HEK293 (cell line): ENCODE results near the gene ZKSCAN4.
A peak's percentile ranks its signal among the peaks of the same experiment; 100 is the strongest.

Source experiments
- BCL6B ChIP-seq: fragments of 450-650 bp; formaldehyde crosslinking; IDR thresholded peaks from 2 replicates; pipeline ENCODE4 v1.5.1; 2017; ENCODE audit warnings: missing biosample characterization, missing genetic modification characterization
- KLF17 ChIP-seq: fragments of 450-650 bp; formaldehyde crosslinking; IDR thresholded peaks from 2 replicates; pipeline ENCODE4 v1.5.1; 2016; ENCODE audit warnings: missing biosample characterization, missing genetic modification characterization
- KLF8 ChIP-seq: fragments of 450-650 bp; formaldehyde crosslinking; IDR thresholded peaks from 2 replicates; pipeline ENCODE4 v1.5.1; 2016; ENCODE audit warnings: missing biosample characterization, missing genetic modification characterization
- MZF1 ChIP-seq: fragments of 450-650 bp; formaldehyde crosslinking; IDR thresholded peaks from 2 replicates; pipeline ENCODE4 v1.5.1; 2017; ENCODE audit warnings: missing biosample characterization, missing genetic modification characterization, borderline replicate concordance
- OVOL3 ChIP-seq: fragments of 450-650 bp; formaldehyde crosslinking; IDR thresholded peaks from 2 replicates; pipeline ENCODE4 v1.5.1; 2016; ENCODE audit warnings: missing biosample characterization, missing genetic modification characterization
- PRDM2 ChIP-seq: fragments of 450-650 bp; formaldehyde crosslinking; IDR thresholded peaks from 2 replicates; pipeline ENCODE4 v1.5.1; 2016; ENCODE audit warnings: missing biosample characterization, missing genetic modification characterization, borderline replicate concordance
- ZBTB10 ChIP-seq: fragments of 450-650 bp; formaldehyde crosslinking; IDR thresholded peaks from 2 replicates; pipeline ENCODE4 v1.5.1; 2016; ENCODE audit warnings: missing biosample characterization, missing genetic modification characterization
- ZBTB26 ChIP-seq: fragments of 450-650 bp; formaldehyde crosslinking; optimal IDR thresholded peaks from 2 replicates; pipeline ENCODE3; 2016; ENCODE audit warnings: missing biosample characterization, mild to moderate bottlenecking, missing genetic modification characterization
- ZBTB48 ChIP-seq: fragments of 450-650 bp; formaldehyde crosslinking; IDR thresholded peaks from 2 replicates; pipeline ENCODE4 v1.5.1; 2016; ENCODE audit warnings: missing biosample characterization, missing genetic modification characterization
- ZBTB7A ChIP-seq: fragments of 450-650 bp; formaldehyde crosslinking; IDR thresholded peaks from 2 replicates; pipeline ENCODE4 v1.5.1; 2016; ENCODE audit warnings: low read depth, missing biosample characterization, missing genetic modification characterization
- ZBTB8A ChIP-seq: fragments of 450-650 bp; formaldehyde crosslinking; IDR thresholded peaks from 2 replicates; pipeline ENCODE4 v1.5.1; 2016; ENCODE audit warnings: missing biosample characterization, missing genetic modification characterization
- ZFP37 ChIP-seq: fragments of 450-650 bp; formaldehyde crosslinking; IDR thresholded peaks from 2 replicates; pipeline ENCODE4 v1.5.1; 2016; ENCODE audit warnings: missing biosample characterization, missing genetic modification characterization
- ZNF16 ChIP-seq: fragments of 450-650 bp; formaldehyde crosslinking; IDR thresholded peaks from 2 replicates; pipeline ENCODE4 v1.5.1; 2016; ENCODE audit warnings: low read depth, missing biosample characterization, missing genetic modification characterization
- ZNF169 ChIP-seq: fragments of 450-650 bp; formaldehyde crosslinking; IDR thresholded peaks from 2 replicates; pipeline ENCODE4 v1.5.1; 2016; ENCODE audit warnings: missing biosample characterization, missing genetic modification characterization
- ZNF223 ChIP-seq: fragments of 450-650 bp; formaldehyde crosslinking; IDR thresholded peaks from 2 replicates; pipeline ENCODE4 v1.5.1; 2016; ENCODE audit warnings: missing biosample characterization, missing genetic modification characterization
- ZNF311 ChIP-seq: fragments of 450-650 bp; formaldehyde crosslinking; IDR thresholded peaks from 2 replicates; pipeline ENCODE4 v1.5.1; 2017; ENCODE audit warnings: missing biosample characterization, missing genetic modification characterization, borderline replicate concordance
- ZNF335 ChIP-seq: fragments of 450-650 bp; formaldehyde crosslinking; conservative IDR thresholded peaks from 2 replicates; pipeline ENCODE4 v1.5.1; 2016; ENCODE audit warnings: missing biosample characterization, missing genetic modification characterization
- ZNF341 ChIP-seq: fragments of 450-650 bp; formaldehyde crosslinking; IDR thresholded peaks from 2 replicates; pipeline ENCODE4; 2016; ENCODE audit warnings: low read depth, missing biosample characterization, missing genetic modification characterization
- ZNF423 ChIP-seq: fragments of 450-650 bp; formaldehyde crosslinking; IDR thresholded peaks from 2 replicates; pipeline ENCODE4 v1.5.1; 2016; ENCODE audit warnings: missing biosample characterization, missing genetic modification characterization
- ZNF544 ChIP-seq: fragments of 450-650 bp; formaldehyde crosslinking; IDR thresholded peaks from 2 replicates; pipeline ENCODE4 v1.5.0; 2017; ENCODE audit warnings: missing biosample characterization, missing genetic modification characterization
- ZNF600 ChIP-seq: fragments of 450-650 bp; formaldehyde crosslinking; IDR thresholded peaks from 2 replicates; pipeline ENCODE4 v1.5.1; 2016; ENCODE audit warnings: missing biosample characterization, missing genetic modification characterization
- ZNF645 ChIP-seq: fragments of 450-650 bp; formaldehyde crosslinking; IDR thresholded peaks from 2 replicates; pipeline ENCODE4; 2016; ENCODE audit warnings: missing biosample characterization, missing genetic modification characterization
- ZNF701 ChIP-seq: fragments of 450-650 bp; formaldehyde crosslinking; IDR thresholded peaks from 2 replicates; pipeline ENCODE4 v1.5.1; 2016; ENCODE audit warnings: missing biosample characterization, missing genetic modification characterization
- ZNF768 ChIP-seq: fragments of 450-650 bp; formaldehyde crosslinking; IDR thresholded peaks from 2 replicates; pipeline ENCODE4 v1.5.1; 2018; ENCODE audit warnings: missing biosample characterization, mild to moderate bottlenecking, missing genetic modification characterization

The ZKSCAN4 gene

GRCh38 chr6:28281288-28282064 lies 29.4 kb upstream of the ZKSCAN4 start, which contains the start of gene PGBD1 (continued):
- TF ChIP-seq PRDM2 (tag by site-specific recombination): no peak
- TF ChIP-seq ZNF701 (tag by site-specific recombination): no peak
- peak; percentile 82 for TF ChIP-seq ZNF335 (tag by site-specific recombination)
- TF ChIP-seq ZNF16 (tag by site-specific recombination): peak; percentile 36; the same call in 1 of the 2 replicates
- peak; percentile 85 for TF ChIP-seq KLF8 (tag by site-specific recombination)
- TF ChIP-seq ZBTB48: no peak
- peak; percentile 56; the same call in 1 of the 2 replicates for TF ChIP-seq ZNF600 (tag by site-specific recombination)
- no peak for TF ChIP-seq ZNF223 (tag by site-specific recombination)
- peak; percentile 89 for TF ChIP-seq ZBTB26 (tag by site-specific recombination)
- TF ChIP-seq MZF1: no peak
- TF ChIP-seq ZNF169 (tag by site-specific recombination): no peak
- TF ChIP-seq ZBTB10 (tag by site-specific recombination): peak; percentile 29; the same call in 1 of the 2 replicates
- TF ChIP-seq ZNF768: no peak
- no peak for TF ChIP-seq ZNF544
- peak; percentile 47; the same call in 1 of the 2 replicates for TF ChIP-seq ZNF423 (tag by site-specific recombination)
- TF ChIP-seq OVOL3 (tag by site-specific recombination): peak; percentile 26; the same call in 1 of the 2 replicates
- TF ChIP-seq ZBTB8A: peak; percentile 91
- TF ChIP-seq ZNF645 (tag by site-specific recombination): no peak
- peak; percentile 29; the same call in 1 of the 2 replicates for TF ChIP-seq KLF17 (tag by site-specific recombination)
- TF ChIP-seq ZNF341 (tag by site-specific recombination): no peak
- TF ChIP-seq ZBTB7A (tag by site-specific recombination): 0 out of 2 replicates have a peak, but pooled peaks have one; percentile 30
- TF ChIP-seq ZNF311 (tag by site-specific recombination): no peak
- no peak for TF ChIP-seq BCL6B
- no peak; the same call in 1 of the 2 replicates for TF ChIP-seq ZFP37 (tag by site-specific recombination)
